Kidney epithelial cell (primary cell): ENCODE data around the gene PEX26. TPM values are rescaled to one million over a fixed set of nuclear protein-coding genes. Genes with fewer than 3 reads are reported as not detected.

Experiments used
- DNase-seq: peaks from one replicate; pipeline ENCODE4 v3.0.0-alpha.2; 2010; ENCODE audit warnings: low read depth
- H3K27me3 ChIP-seq: 2 replicates; pipeline ENCODE4 v1.6.0; 2011; ENCODE audit warnings: low read length; ENCODE audit not compliant: control insufficient read depth, insufficient read depth
- H3K36me3 ChIP-seq: 2 replicates; pipeline ENCODE4 v1.5.1; 2011; ENCODE audit warnings: low read length; ENCODE audit not compliant: control insufficient read depth, insufficient read depth
- H3K4me3 ChIP-seq: 2 replicates; pipeline ENCODE4 v1.5.1; 2011; ENCODE audit warnings: low read depth, mild to moderate bottlenecking, control low read depth, low read length
- CTCF ChIP-seq: IDR thresholded peaks from 2 replicates; pipeline ENCODE4 v1.5.1; 2011; ENCODE audit warnings: mild to moderate bottlenecking, moderate library complexity, low read length, control low read depth, inconsistent platforms; ENCODE audit not compliant: insufficient read depth, poor library complexity, severe bottlenecking
- total RNA-seq: library from RNA; depleted of rRNA; stranded (reverse); fragments of >200 nt; gene quantifications from 2 replicates; pipeline ENCODE4 v1.2.3, GENCODE V29; 2015

Gene PEX26
- total RNA-seq, 1 donor from 2014 or later, result 32.4 TPM

- Histone ChIP-seq H3K36me3 (peaks cover 3% of the 10 kb centered on the region), H3K4me3 (no peak overlapping the region), H3K27me3 (no peaks in the 10 kb centered on the region)
- TF ChIP-seq CTCF, result no peak
- no peak for DNase-seq
These were observed 11.2 kb downstream of the PEX26 start for GRCh38 chr22:18088825-18089568.

GRCh38 chr22:18090286-18090685 lies 12.5 kb downstream of the PEX26 start:
- no peak overlapping the region for H3K4me3 ChIP-seq
- no peaks in the 10 kb centered on the region for H3K27me3 ChIP-seq
- no peak for DNase-seq
- TF ChIP-seq CTCF, result no peak
- peaks cover under 1% of the 10 kb centered on the region for H3K36me3 ChIP-seq

- TF ChIP-seq CTCF, result no peak
- H3K27me3 ChIP-seq, result no peaks in the 10 kb centered on the region
- DNase-seq, result no peak
- H3K36me3 ChIP-seq, result no peaks in the 10 kb centered on the region
- no peak overlapping the region for H3K4me3 ChIP-seq
These were observed 13.7 kb downstream of the PEX26 start for GRCh38 chr22:18091478-18091877.

GRCh38 chr22:18091916-18092526 lies 14.2 kb downstream of the PEX26 start:
- no peak for DNase-seq
- no peaks in the 10 kb centered on the region for H3K27me3 ChIP-seq
- TF ChIP-seq CTCF, result peak; percentile 27
- no peaks in the 10 kb centered on the region for H3K36me3 ChIP-seq
- no peak overlapping the region for H3K4me3 ChIP-seq

- DNase-seq, result no peak
- Histone ChIP-seq H3K27me3 (no peaks in the 10 kb centered on the region), H3K36me3 (no peaks in the 10 kb centered on the region), H3K4me3 (no peak overlapping the region)
- no peak for TF ChIP-seq CTCF
These were observed 15.9 kb downstream of the PEX26 start for GRCh38 chr22:18093661-18094060.
